ENCODE measurements around the gene PRAMEF6.
"Not testable (repeated sequence)": the region's sequence is repeated elsewhere in the genome, so short reads cannot be mapped to it uniquely, and the experiment has no call there.

The PRAMEF6 gene

GRCh38 chr1:12947480-12947879 lies at the start of gene PRAMEF6:
TSS of gene PRAMEF6 (minus strand) at chr1:12947580. CDS start at chr1:12942518, 5,062 bp downstream.
- DNase-seq: not testable (repeated sequence)

GRCh38 chr1:12924368-12924767 lies 23.0 kb downstream of the PRAMEF6 start:
- not testable (repeated sequence) for DNase-seq

GRCh38 chr1:12921749-12922148 lies 25.6 kb downstream of the PRAMEF6 start:
- DNase-seq: not testable (repeated sequence)

GRCh38 chr1:12916310-12916709 lies 31.1 kb downstream of the PRAMEF6 start, which contains the start of gene PRAMEF7:
TSS of gene PRAMEF7 (plus strand) at chr1:12916610. CDS start at chr1:12917693, 1,083 bp downstream.
- not testable (repeated sequence) for DNase-seq

GRCh38 chr1:12903793-12904572 lies 43.4 kb downstream of the PRAMEF6 start:
- not testable (repeated sequence) for DNase-seq

- not testable (repeated sequence) for DNase-seq
Observed at GRCh38 chr1:12899186-12899585, 48.2 kb downstream of the PRAMEF6 start.

GRCh38 chr1:12898170-12898569 lies 49.2 kb downstream of the PRAMEF6 start, which contains the start of gene PRAMEF10:
TSS of gene PRAMEF10 (minus strand) at chr1:12898270. CDS start at chr1:12895847, 2,423 bp downstream.
- DNase-seq: not testable (repeated sequence)
